Keratinocyte (primary cell): ENCODE data around the gene SH3RF1. TPM values are rescaled to one million over a fixed set of nuclear protein-coding genes. Genes with fewer than 3 reads are reported as not detected.

Experiments
- DNase-seq: peaks from one replicate; pipeline ENCODE4 v3.0.0-alpha.2; 2011; ENCODE audit warnings: low read depth, missing footprints, low spot score
- FAIRE-seq: peaks from 2 replicates; lab custom pipeline; 2011; peaks lifted over from hg19 to GRCh38; lab: Jason Lieb, UNC
- H2AFZ ChIP-seq: 2 replicates; pipeline ENCODE4 v1.6.0; 2012; ENCODE audit warnings: low read length, control low read depth, inconsistent platforms; ENCODE audit not compliant: control insufficient read depth
- H3K27ac ChIP-seq: 2 replicates; pipeline ENCODE4 v1.5.1; 2011; ENCODE audit warnings: low read length; ENCODE audit not compliant: control insufficient read depth, insufficient read depth
- H3K27me3 ChIP-seq: 3 replicates; pipeline ENCODE4 v1.6.0; 2011; ENCODE audit warnings: low read length; ENCODE audit not compliant: control insufficient read depth, insufficient read depth; ENCODE audit errors: extremely low read depth
- H3K36me3 ChIP-seq, 2 experiments: 2 replicates in 1 of 2; 3 replicates in 1 of 2; pipeline ENCODE4 v1.5.1; 2011; ENCODE audit warnings: low read length in 2 of 2, mild to moderate bottlenecking in 1 of 2; ENCODE audit not compliant: control insufficient read depth in 2 of 2, insufficient read depth in 2 of 2; ENCODE audit errors: extremely low read depth in 1 of 2
- H3K4me1 ChIP-seq: 3 replicates; pipeline ENCODE4 v1.5.1; 2011; ENCODE audit warnings: low read length; ENCODE audit not compliant: control insufficient read depth, insufficient read depth; ENCODE audit errors: extremely low read depth
- H3K4me2 ChIP-seq: 3 replicates; pipeline ENCODE4 v1.6.0; 2011; ENCODE audit warnings: low read depth, low read length; ENCODE audit not compliant: control insufficient read depth, insufficient read depth; ENCODE audit errors: extremely low read depth
- H3K4me3 ChIP-seq, 3 experiments: fragments of 200-600 bp in 1 of 3; sonication (generic) in 1 of 3; 2 replicates in 2 of 3; 3 replicates in 1 of 3; pipeline ENCODE4 v1.5.1; 2011 to 2016; ENCODE audit warnings: low read length in 3 of 3, mild to moderate bottlenecking in 3 of 3, control low read depth in 2 of 3, inconsistent platforms in 1 of 3, low read depth in 1 of 3, mixed read lengths in 1 of 3, mixed run types in 1 of 3, moderate library complexity in 1 of 3; ENCODE audit not compliant: control insufficient read depth in 2 of 3, insufficient read depth in 2 of 3; ENCODE audit errors: extremely low read depth in 1 of 3
- H3K79me2 ChIP-seq: 2 replicates; pipeline ENCODE4 v1.6.0; 2012; ENCODE audit warnings: low read length; ENCODE audit not compliant: control insufficient read depth, insufficient read depth
- H3K9ac ChIP-seq: 3 replicates; pipeline ENCODE4 v1.6.0; 2011; ENCODE audit warnings: low read length; ENCODE audit not compliant: control insufficient read depth, insufficient read depth; ENCODE audit errors: extremely low read depth
- H3K9me1 ChIP-seq: 3 replicates; pipeline ENCODE4 v1.6.0; 2011; ENCODE audit warnings: low read length; ENCODE audit not compliant: control insufficient read depth, insufficient read depth; ENCODE audit errors: extremely low read depth
- H3K9me3 ChIP-seq: 2 replicates; pipeline ENCODE4 v1.5.1; 2012; ENCODE audit warnings: low read depth, low read length; ENCODE audit not compliant: control insufficient read depth
- H4K20me1 ChIP-seq: 3 replicates; pipeline ENCODE4 v1.6.0; 2011; ENCODE audit warnings: low read length; ENCODE audit not compliant: control insufficient read depth, insufficient read depth; ENCODE audit errors: extremely low read depth
- CTCF ChIP-seq, 3 experiments: IDR thresholded peaks in 1 of 3; conservative IDR thresholded peaks in 1 of 3; optimal IDR thresholded peaks in 1 of 3; 2 replicates in 2 of 3; 3 replicates in 1 of 3; pipeline versions ENCODE3 to v1.5.1; 2011; ENCODE audit warnings: low read length in 3 of 3, mild to moderate bottlenecking in 3 of 3, moderate library complexity in 2 of 3, control low read depth in 1 of 3, inconsistent platforms in 1 of 3; ENCODE audit not compliant: insufficient read depth in 2 of 3; ENCODE audit errors: extremely low read depth in 1 of 3
- EZH2 ChIP-seq: IDR thresholded peaks from one replicate; pipeline ENCODE4 v1.6.1; 2012; ENCODE audit warnings: inconsistent platforms, mild to moderate bottlenecking, low read length, moderate library complexity
- dilution Hi-C: fragments of 300-500 bp; cut with MboI; formaldehyde crosslinking; loops from one replicate; pipeline ENCODE4 v1.7.0; 2020; ENCODE audit warnings: low sequenced_read_pairs; ENCODE audit not compliant: extremely low pct_ligation_motif_present
- polyA plus RNA-seq, 5 experiments: library from polyadenylated mRNA; depleted of rRNA in 3 of 5; stranded (reverse) in 3 of 5; stranded (forward) in 1 of 5; unstranded in 1 of 5; fragments of >200 nt; gene quantifications; 1 replicate in 1 of 5; 2 replicates in 3 of 5; 3 replicates in 1 of 5; pipeline versions ENCODE4 v1.2.1 to v1.2.3, GENCODE V29; 2011 to 2012; ENCODE audit warnings: missing spikeins in 2 of 5, low read depth in 1 of 5, low replicate concordance in 1 of 5

Gene SH3RF1
- polyA plus RNA-seq, 1 donor (not counting 4 experiments of a cell fraction or from before 2014, with no cell fraction given) = 9.5 TPM

GRCh38 chr4:169256856-169257761 lies 13.6 kb downstream of the SH3RF1 start:
- no peak overlapping the region for H3K9ac ChIP-seq
- DNase-seq (no peak), FAIRE-seq (no peak)
- no peak overlapping the region for H2AFZ ChIP-seq
- no peaks in the 10 kb centered on the region for H4K20me1 ChIP-seq
- no peaks in the 10 kb centered on the region for H3K9me3 ChIP-seq
- no peak overlapping the region for H3K4me2 ChIP-seq
- TF ChIP-seq CTCF (optimal IDR thresholded peaks at IDR 0.05 in 1 of 3, IDR thresholded peaks at IDR 0.05 in 1 of 3, conservative IDR thresholded peaks at IDR 0.05 in 1 of 3; ENCODE audit: extremely low read depth in 1 of 3, insufficient read depth in 2 of 3, low read length in 3 of 3) = no peak
- TF ChIP-seq EZH2 = no peak
- H3K4me1 ChIP-seq = peaks cover 40% of the 10 kb centered on the region
- H3K4me3 ChIP-seq = no peak overlapping the region
- no peaks in the 10 kb centered on the region for H3K27me3 ChIP-seq
- peaks cover 91% of the 10 kb centered on the region for H3K79me2 ChIP-seq
- dilution Hi-C loops = no loop called here
- no peak overlapping the region for H3K27ac ChIP-seq
- H3K9me1 ChIP-seq = no peaks in the 10 kb centered on the region
- peaks cover 0 to 2% of the 10 kb centered on the region in 2 experiments for H3K36me3 ChIP-seq

- no peak overlapping the region for H3K27ac ChIP-seq
- H3K27me3 ChIP-seq = no peaks in the 10 kb centered on the region
- peaks cover 93% of the 10 kb centered on the region for H3K79me2 ChIP-seq
- dilution Hi-C loops = no loop called here
- peaks cover 0 to 2% of the 10 kb centered on the region in 2 experiments for H3K36me3 ChIP-seq
- H2AFZ ChIP-seq = no peak overlapping the region
- no peak overlapping the region for H3K4me3 ChIP-seq
- no peak for DNase-seq
- no peaks in the 10 kb centered on the region for H3K9me3 ChIP-seq
- peaks cover 49% of the 10 kb centered on the region for H3K4me1 ChIP-seq
- no peak overlapping the region for H3K9ac ChIP-seq
- FAIRE-seq = no peak
- no peak overlapping the region for H3K4me2 ChIP-seq
- no peaks in the 10 kb centered on the region for H4K20me1 ChIP-seq
- H3K9me1 ChIP-seq = no peaks in the 10 kb centered on the region
- TF ChIP-seq EZH2 = no peak
Observed at GRCh38 chr4:169256101-169256612, 14.6 kb downstream of the SH3RF1 start.
